Gastrocnemius medialis (tissue), 4 donors: ENCODE measurements around the gene DCAF6.

Source experiments
- POLR2A ChIP-seq, 2 donors: fragments of 450-650 bp; IDR thresholded peaks; one replicate each; pipeline ENCODE4 v1.6.1; 2017; ENCODE audit warnings: antibody characterized with exemption in 2 of 2, mild to moderate bottlenecking in 2 of 2, moderate library complexity in 2 of 2
- TF ChIP-seq, protein P1 (sequence below), 5 experiments: fragments of 450-650 bp in 3 of 5; fragments of 200-600 bp in 2 of 5; sonication (generic) in 2 of 5; IDR thresholded peaks in 4 of 5; conservative IDR thresholded peaks in 1 of 5; 1 replicate in 4 of 5; 2 replicates in 1 of 5; pipeline ENCODE4 v1.5.1; 2016 to 2019; ENCODE audit warnings: antibody characterized with exemption in 5 of 5, mild to moderate bottlenecking in 3 of 5, moderate library complexity in 3 of 5

DNA sequence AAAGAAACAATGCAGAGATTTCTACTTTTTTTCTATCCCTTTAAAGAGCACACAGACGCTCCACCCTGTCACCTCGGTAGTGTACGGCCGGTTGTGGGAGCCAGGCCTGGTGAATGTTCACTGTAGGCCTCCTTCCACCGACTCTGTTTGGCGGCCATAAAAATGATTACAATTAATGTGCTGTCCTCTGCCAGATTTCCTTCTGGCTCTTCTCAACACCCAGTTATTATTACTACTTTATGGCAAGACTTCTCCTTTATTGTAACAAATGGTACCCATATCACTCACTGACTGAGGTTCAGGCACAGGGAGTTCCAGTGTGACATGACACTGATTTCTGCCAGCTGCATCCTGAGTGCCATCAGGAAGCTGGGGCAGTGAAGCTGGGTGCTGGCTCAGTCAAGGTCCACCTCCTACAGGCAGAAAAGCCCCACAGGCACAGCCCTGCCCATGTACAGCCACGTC lies 162.9 kb downstream of the DCAF6 start:
- TF ChIP-seq, protein P1, sequence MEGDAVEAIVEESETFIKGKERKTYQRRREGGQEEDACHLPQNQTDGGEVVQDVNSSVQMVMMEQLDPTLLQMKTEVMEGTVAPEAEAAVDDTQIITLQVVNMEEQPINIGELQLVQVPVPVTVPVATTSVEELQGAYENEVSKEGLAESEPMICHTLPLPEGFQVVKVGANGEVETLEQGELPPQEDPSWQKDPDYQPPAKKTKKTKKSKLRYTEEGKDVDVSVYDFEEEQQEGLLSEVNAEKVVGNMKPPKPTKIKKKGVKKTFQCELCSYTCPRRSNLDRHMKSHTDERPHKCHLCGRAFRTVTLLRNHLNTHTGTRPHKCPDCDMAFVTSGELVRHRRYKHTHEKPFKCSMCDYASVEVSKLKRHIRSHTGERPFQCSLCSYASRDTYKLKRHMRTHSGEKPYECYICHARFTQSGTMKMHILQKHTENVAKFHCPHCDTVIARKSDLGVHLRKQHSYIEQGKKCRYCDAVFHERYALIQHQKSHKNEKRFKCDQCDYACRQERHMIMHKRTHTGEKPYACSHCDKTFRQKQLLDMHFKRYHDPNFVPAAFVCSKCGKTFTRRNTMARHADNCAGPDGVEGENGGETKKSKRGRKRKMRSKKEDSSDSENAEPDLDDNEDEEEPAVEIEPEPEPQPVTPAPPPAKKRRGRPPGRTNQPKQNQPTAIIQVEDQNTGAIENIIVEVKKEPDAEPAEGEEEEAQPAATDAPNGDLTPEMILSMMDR (IDR thresholded peaks at IDR 0.05 in 4 of 5, conservative IDR thresholded peaks at IDR 0.05 in 1 of 5), result no peak
- TF ChIP-seq POLR2A (IDR thresholded peaks at IDR 0.05), result no peak
